Smooth muscle cell (in vitro differentiated cells): ENCODE results near the gene TCTN3. TPM values are rescaled to one million over a fixed set of nuclear protein-coding genes. Genes with fewer than 3 reads are reported as not detected.
A peak's percentile ranks its signal among the peaks of the same experiment; 100 is the strongest.
"Not testable (repeated sequence)": the region's sequence is repeated elsewhere in the genome, so short reads cannot be mapped to it uniquely, and the experiment has no call there.

Experiments
- DNase-seq: peaks from one replicate; lab custom pipeline; 2025; ENCODE audit not compliant: unreplicated experiment; lab: John Stamatoyannopoulos, UW
- H2AFZ ChIP-seq: fragments of 200-600 bp; sonication (generic); 2 replicates; pipeline ENCODE4 v1.6.0; 2016; ENCODE audit warnings: antibody characterized with exemption, low read depth, mild to moderate bottlenecking
- H3F3A ChIP-seq: fragments of 200-600 bp; sonication (generic); 2 replicates; pipeline ENCODE4 v1.6.0; 2017; ENCODE audit warnings: antibody characterized with exemption, low read depth
- H3K27ac ChIP-seq: fragments of 200-600 bp; sonication (generic); 2 replicates; pipeline ENCODE4 v1.5.1; 2016; ENCODE audit warnings: low read depth, mild to moderate bottlenecking
- H3K27me3 ChIP-seq: fragments of 200-600 bp; sonication (generic); 2 replicates; pipeline ENCODE4 v1.6.1; 2016; ENCODE audit warnings: low read depth, mild to moderate bottlenecking
- H3K36me3 ChIP-seq: fragments of 200-600 bp; sonication (generic); 2 replicates; pipeline ENCODE4 v1.5.1; 2016; ENCODE audit warnings: low read depth
- H3K4me1 ChIP-seq: fragments of 200-600 bp; sonication (generic); 2 replicates; pipeline ENCODE4 v1.5.1; 2016; ENCODE audit warnings: low read depth
- H3K4me2 ChIP-seq: fragments of 200-600 bp; sonication (generic); 2 replicates; pipeline ENCODE4 v1.6.0; 2016; ENCODE audit warnings: mild to moderate bottlenecking
- H3K4me3 ChIP-seq: fragments of 200-600 bp; sonication (generic); 2 replicates; pipeline ENCODE4 v1.5.1; 2016; ENCODE audit warnings: mild to moderate bottlenecking
- H3K79me2 ChIP-seq: fragments of 200-600 bp; sonication (generic); 2 replicates; pipeline ENCODE4 v1.6.0; 2016; ENCODE audit warnings: low read depth, mild to moderate bottlenecking
- H3K9ac ChIP-seq: fragments of 200-600 bp; sonication (generic); 2 replicates; pipeline ENCODE4 v1.6.0; 2016; ENCODE audit warnings: low read depth
- H3K9me3 ChIP-seq: fragments of 200-600 bp; sonication (generic); replicated peaks from 2 replicates; pipeline ENCODE4 v1.5.1; 2016; ENCODE audit warnings: low read depth
- H4K20me1 ChIP-seq: fragments of 200-600 bp; sonication (generic); 2 replicates; pipeline ENCODE4 v1.6.0; 2016; ENCODE audit warnings: low read depth
- WGBS: methylation state at CpG from one replicate; pipeline ENCODE4 v1.1.7; 2016; ENCODE audit warnings: low lambda C conversion rate; 5-methylcytosine and 5-hydroxymethylcytosine counted together
- polyA plus RNA-seq: library from polyadenylated mRNA; unstranded; fragments of >200 nt; fragmentation: Nextera tagmentation; extraction: Ambion mirVana; gene quantifications from 2 replicates; pipeline ENCODE4 v1.2.1, GENCODE V29; 2016
- total RNA-seq: library from RNA; depleted of rRNA; stranded (reverse); fragments of >200 nt; gene quantifications from 2 replicates; pipeline ENCODE4 v1.2.3, GENCODE V29; 2014
- TF ChIP-seq, protein P1 (sequence below): fragments of 200-600 bp; sonication (generic); IDR thresholded peaks from 2 replicates; pipeline ENCODE4 v1.5.1; 2017; ENCODE audit warnings: borderline replicate concordance, mild to moderate bottlenecking, antibody characterized with exemption; ENCODE audit not compliant: insufficient read depth, poor library complexity, severe bottlenecking

The TCTN3 gene
- total and polyA plus RNA-seq, 2 experiments from 2014 or later, result 57.2 to 62.8 TPM

- no peaks in the 10 kb centered on the region for H3K9me3 ChIP-seq
- H3K4me3 ChIP-seq, result no peak overlapping the region
- H3K9ac ChIP-seq, result no peak overlapping the region
- DNase-seq, result no peak
- H3K27ac ChIP-seq, result no peak overlapping the region
- H2AFZ ChIP-seq, result peak overlapping the region; percentile 37
- no peak overlapping the region for H3K4me2 ChIP-seq
- no peaks in the 10 kb centered on the region for H4K20me1 ChIP-seq
- no peaks in the 10 kb centered on the region for H3K27me3 ChIP-seq
- TF ChIP-seq, protein P1, sequence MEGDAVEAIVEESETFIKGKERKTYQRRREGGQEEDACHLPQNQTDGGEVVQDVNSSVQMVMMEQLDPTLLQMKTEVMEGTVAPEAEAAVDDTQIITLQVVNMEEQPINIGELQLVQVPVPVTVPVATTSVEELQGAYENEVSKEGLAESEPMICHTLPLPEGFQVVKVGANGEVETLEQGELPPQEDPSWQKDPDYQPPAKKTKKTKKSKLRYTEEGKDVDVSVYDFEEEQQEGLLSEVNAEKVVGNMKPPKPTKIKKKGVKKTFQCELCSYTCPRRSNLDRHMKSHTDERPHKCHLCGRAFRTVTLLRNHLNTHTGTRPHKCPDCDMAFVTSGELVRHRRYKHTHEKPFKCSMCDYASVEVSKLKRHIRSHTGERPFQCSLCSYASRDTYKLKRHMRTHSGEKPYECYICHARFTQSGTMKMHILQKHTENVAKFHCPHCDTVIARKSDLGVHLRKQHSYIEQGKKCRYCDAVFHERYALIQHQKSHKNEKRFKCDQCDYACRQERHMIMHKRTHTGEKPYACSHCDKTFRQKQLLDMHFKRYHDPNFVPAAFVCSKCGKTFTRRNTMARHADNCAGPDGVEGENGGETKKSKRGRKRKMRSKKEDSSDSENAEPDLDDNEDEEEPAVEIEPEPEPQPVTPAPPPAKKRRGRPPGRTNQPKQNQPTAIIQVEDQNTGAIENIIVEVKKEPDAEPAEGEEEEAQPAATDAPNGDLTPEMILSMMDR, result no peak
- 96% methylated on average over 3 of the region's 3 CpGs for WGBS
- H3F3A ChIP-seq, result no peaks in the 10 kb centered on the region
- peaks cover 4% of the 10 kb centered on the region for H3K36me3 ChIP-seq
- no peaks in the 10 kb centered on the region for H3K4me1 ChIP-seq
- no peaks in the 10 kb centered on the region for H3K79me2 ChIP-seq
Observed at GRCh38 chr10:95729323-95730055, 35.8 kb upstream of the TCTN3 start.

- no peak for DNase-seq
Observed at GRCh38 chr10:95728526-95728925, 34.8 kb upstream of the TCTN3 start.

DNA sequence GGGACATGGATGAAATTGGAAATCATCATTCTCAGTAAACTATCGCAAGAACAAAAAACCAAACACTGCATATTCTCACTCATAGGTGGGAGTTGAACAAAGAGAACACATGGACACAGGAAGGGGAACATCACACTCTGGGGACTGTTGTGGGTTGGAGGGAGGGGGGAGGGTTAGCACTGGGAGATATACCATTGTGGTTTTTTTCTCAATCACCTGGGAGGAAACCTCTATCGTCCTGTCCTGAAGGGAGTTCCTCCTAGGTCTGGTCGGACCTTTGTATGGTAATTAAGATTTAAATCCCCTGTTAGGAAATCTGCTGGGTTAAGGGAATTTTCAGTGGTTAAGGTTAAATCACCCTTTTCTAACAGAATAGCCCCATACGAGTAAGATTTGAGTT lies 28.8 kb upstream of the TCTN3 start:
- H3K4me2 ChIP-seq, H3K36me3 ChIP-seq, H3K27ac ChIP-seq, H4K20me1 ChIP-seq, H3K4me3 ChIP-seq, H3K27me3 ChIP-seq, H3K9me3 ChIP-seq, H3K79me2 ChIP-seq, H3K9ac ChIP-seq, H2AFZ ChIP-seq, H3K4me1 ChIP-seq, DNase-seq, H3F3A ChIP-seq: not testable (repeated sequence)
- WGBS, result 89% methylated on average over 4 of the region's 4 CpGs

More at GRCh38 chr10:95728526-95728925, 34.8 kb upstream of the TCTN3 start:
- no peak overlapping the region for H3K27ac ChIP-seq
- TF ChIP-seq, protein P1, result no peak
- no peaks in the 10 kb centered on the region for H3K9me3 ChIP-seq
- no peaks in the 10 kb centered on the region for H4K20me1 ChIP-seq
- no peak overlapping the region for H3K9ac ChIP-seq
- no peaks in the 10 kb centered on the region for H3K27me3 ChIP-seq
- H2AFZ ChIP-seq, result peak overlapping the region; percentile 10
- H3F3A ChIP-seq, result no peaks in the 10 kb centered on the region
- H3K4me2 ChIP-seq, result no peak overlapping the region
- H3K79me2 ChIP-seq, result no peaks in the 10 kb centered on the region
- H3K4me3 ChIP-seq, result no peak overlapping the region
- H3K4me1 ChIP-seq, result no peaks in the 10 kb centered on the region
- H3K36me3 ChIP-seq, result peaks cover 4% of the 10 kb centered on the region
- WGBS, result 85% methylated on average over 4 of the region's 4 CpGs

DNA sequence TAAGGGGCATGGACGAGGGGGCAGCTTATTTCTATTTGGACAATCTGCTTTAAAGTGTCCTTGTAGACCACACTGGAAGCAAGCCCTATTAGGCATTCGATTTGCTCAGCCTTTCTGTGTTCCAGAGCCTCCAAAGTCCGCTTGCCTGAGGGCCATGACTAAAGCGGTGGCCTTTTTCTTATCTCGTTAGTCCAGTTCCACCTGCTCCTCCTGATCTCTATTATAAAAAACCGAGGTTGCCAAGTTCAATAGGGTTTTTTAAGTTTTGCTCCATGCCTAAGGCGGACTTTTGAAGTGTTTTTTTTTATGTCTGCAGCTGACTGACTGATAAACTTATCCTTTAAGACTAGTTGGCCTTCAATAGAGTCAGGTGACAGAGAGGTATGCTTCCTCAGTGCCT lies 27.0 kb upstream of the TCTN3 start:
- 70% methylated on average over 7 of the region's 7 CpGs for WGBS
- H3F3A ChIP-seq, result not testable (repeated sequence)

More for the DNA sequence above, 27.0 kb upstream of the TCTN3 start:
- not testable (repeated sequence) for H3K4me3 ChIP-seq, DNase-seq, H3K4me1 ChIP-seq, H3K9ac ChIP-seq, H3K79me2 ChIP-seq, H3K27me3 ChIP-seq, H3K9me3 ChIP-seq, H4K20me1 ChIP-seq, H2AFZ ChIP-seq, H3K36me3 ChIP-seq, H3K4me2 ChIP-seq, H3K27ac ChIP-seq
